Liver (tissue), 9 donors: ENCODE measurements around the gene TNS1. TPM values are rescaled to one million over a fixed set of nuclear protein-coding genes. Genes with fewer than 3 reads are reported as not detected.

Experiments
- DNase-seq: peaks from one replicate; pipeline ENCODE4 v3.0.0-alpha.2; 2017; ENCODE audit warnings: low spot score
- H3K27ac ChIP-seq, 2 donors: one replicate each; pipeline ENCODE4 v1.7.0; 2013; ENCODE audit warnings: inconsistent platforms in 2 of 2, low read length in 2 of 2, control low read depth in 1 of 2, low read depth in 1 of 2, mild to moderate bottlenecking in 1 of 2
- H3K27me3 ChIP-seq, 4 donors: one replicate each; pipeline versions ENCODE4 v1.6.1 to v1.7.0; 2013; ENCODE audit warnings: low read length in 3 of 4, inconsistent platforms in 1 of 4, mild to moderate bottlenecking in 1 of 4, moderate library complexity in 1 of 4; ENCODE audit not compliant: control insufficient read depth in 4 of 4, insufficient read depth in 4 of 4
- H3K36me3 ChIP-seq, 4 donors: one replicate each; pipeline versions ENCODE4 v1.6.1 to v1.7.0; 2013; ENCODE audit warnings: low read length in 3 of 4, mild to moderate bottlenecking in 3 of 4, low read depth in 1 of 4, moderate library complexity in 1 of 4; ENCODE audit not compliant: control insufficient read depth in 4 of 4, insufficient read depth in 3 of 4
- H3K4me1 ChIP-seq, 4 donors: one replicate each; pipeline versions ENCODE4 v1.6.1 to v1.7.0; 2013; ENCODE audit warnings: low read length in 3 of 4, mild to moderate bottlenecking in 3 of 4, moderate library complexity in 1 of 4; ENCODE audit not compliant: control insufficient read depth in 4 of 4, insufficient read depth in 4 of 4
- H3K4me3 ChIP-seq, 3 donors: one replicate each; pipeline versions ENCODE4 v1.6.1 to v1.7.0; 2013; ENCODE audit warnings: low read length in 3 of 3, control low read depth in 1 of 3, low read depth in 1 of 3, mild to moderate bottlenecking in 1 of 3
- H3K9ac ChIP-seq, 2 donors: one replicate each; pipeline ENCODE4 v1.7.0; 2013; ENCODE audit warnings: low read length in 2 of 2, mild to moderate bottlenecking in 2 of 2, moderate library complexity in 2 of 2, control low read depth in 1 of 2, low read depth in 1 of 2
- H3K9me3 ChIP-seq, 4 donors: one replicate each; pipeline versions ENCODE4 v1.6.1 to v1.7.0; 2013; ENCODE audit warnings: low read length in 3 of 4; ENCODE audit not compliant: control insufficient read depth in 4 of 4
- EGR1 ChIP-seq, 2 donors: IDR thresholded peaks; 2 replicates each; pipeline ENCODE4 v1.6.1; 2016 to 2018; ENCODE audit warnings: antibody characterized with exemption in 2 of 2, low read depth in 2 of 2
- FOXA1 ChIP-seq: IDR thresholded peaks from 2 replicates; pipeline ENCODE4 v1.6.1; 2016; ENCODE audit warnings: antibody characterized with exemption
- GABPA ChIP-seq, 2 donors: IDR thresholded peaks in 1 of 2; conservative IDR thresholded peaks in 1 of 2; 2 replicates each; pipeline ENCODE4 v1.6.1; 2016; ENCODE audit warnings: antibody characterized with exemption in 2 of 2, mild to moderate bottlenecking in 1 of 2, moderate library complexity in 1 of 2
- HNF4A ChIP-seq, 2 donors: conservative IDR thresholded peaks; 2 replicates each; pipeline ENCODE4 v1.6.1; 2016; ENCODE audit warnings: antibody characterized with exemption in 2 of 2, mild to moderate bottlenecking in 2 of 2
- JUND ChIP-seq, 2 donors: IDR thresholded peaks; 2 replicates each; pipeline ENCODE4 v1.6.1; 2016; ENCODE audit warnings: antibody characterized with exemption in 2 of 2
- NR2F2 ChIP-seq: IDR thresholded peaks from 2 replicates; pipeline ENCODE4 v1.6.1; 2016; ENCODE audit warnings: antibody characterized with exemption
- RAD21 ChIP-seq, 2 donors: IDR thresholded peaks; 2 replicates each; pipeline ENCODE4 v1.6.1; 2016; ENCODE audit warnings: antibody characterized with exemption in 2 of 2, mild to moderate bottlenecking in 2 of 2
- REST ChIP-seq: IDR thresholded peaks from 2 replicates; pipeline ENCODE4 v1.6.1; 2016; ENCODE audit warnings: antibody characterized with exemption, mild to moderate bottlenecking
- RXRA ChIP-seq, 2 donors: IDR thresholded peaks; 2 replicates each; pipeline ENCODE4 v1.6.1; 2017 to 2018; ENCODE audit warnings: antibody characterized with exemption in 2 of 2, mild to moderate bottlenecking in 1 of 2
- SP1 ChIP-seq: IDR thresholded peaks from 2 replicates; pipeline ENCODE4 v1.6.1; 2018; ENCODE audit warnings: antibody characterized with exemption, mild to moderate bottlenecking
- TAF1 ChIP-seq: conservative IDR thresholded peaks from 2 replicates; pipeline ENCODE4 v1.6.1; 2016; ENCODE audit warnings: antibody characterized with exemption, mild to moderate bottlenecking
- YY1 ChIP-seq: IDR thresholded peaks from 2 replicates; pipeline ENCODE4 v1.6.1; 2016; ENCODE audit warnings: antibody characterized with exemption, mild to moderate bottlenecking
- WGBS: extraction: QIAGEN DNeasy Blood & Tissue Kit; methylation state at CpG from one replicate; pipeline ENCODE4 v1.1.7; 2013; 5-methylcytosine and 5-hydroxymethylcytosine counted together
- polyA plus RNA-seq, 2 donors: library from polyadenylated mRNA; stranded (reverse) in 1 of 2; unstranded in 1 of 2; fragments of 200-250 nt in 1 of 2; fragments of >200 nt in 1 of 2; fragmentation: Nextera tagmentation in 1 of 2; extraction: Ambion mirVana in 1 of 2; gene quantifications; one replicate each; pipeline versions ENCODE4 v1.2.1 to v1.2.3, GENCODE V29; 2013 to 2015
- total RNA-seq, 2 donors: library from RNA; depleted of rRNA; stranded (reverse); fragments of >200 nt; gene quantifications; one replicate each; pipeline ENCODE4 v1.2.3, GENCODE V29; 2014
- TF ChIP-seq, protein P1 (sequence below): IDR thresholded peaks from 2 replicates; pipeline ENCODE4 v1.6.1; 2016; ENCODE audit warnings: antibody characterized with exemption
- donor health status: healthy.
- donor health status: healthy.
- donor health status: healthy.
- donor health status: healthy.
- donor health status: healthy.

Gene TNS1
- total and polyA plus RNA-seq, 4 donors = 16.3 to 128 (median 57.3) TPM

- TF ChIP-seq GABPA (IDR thresholded peaks at IDR 0.05 in 1 of 2, conservative IDR thresholded peaks at IDR 0.05 in 1 of 2) = no peak
- no peak for TF ChIP-seq RAD21 (IDR thresholded peaks at IDR 0.05)
- no peak for TF ChIP-seq SP1
Observed at GRCh38 chr2:218015586-218016521, 13.1 kb upstream of the TNS1 start (continued).

DNA sequence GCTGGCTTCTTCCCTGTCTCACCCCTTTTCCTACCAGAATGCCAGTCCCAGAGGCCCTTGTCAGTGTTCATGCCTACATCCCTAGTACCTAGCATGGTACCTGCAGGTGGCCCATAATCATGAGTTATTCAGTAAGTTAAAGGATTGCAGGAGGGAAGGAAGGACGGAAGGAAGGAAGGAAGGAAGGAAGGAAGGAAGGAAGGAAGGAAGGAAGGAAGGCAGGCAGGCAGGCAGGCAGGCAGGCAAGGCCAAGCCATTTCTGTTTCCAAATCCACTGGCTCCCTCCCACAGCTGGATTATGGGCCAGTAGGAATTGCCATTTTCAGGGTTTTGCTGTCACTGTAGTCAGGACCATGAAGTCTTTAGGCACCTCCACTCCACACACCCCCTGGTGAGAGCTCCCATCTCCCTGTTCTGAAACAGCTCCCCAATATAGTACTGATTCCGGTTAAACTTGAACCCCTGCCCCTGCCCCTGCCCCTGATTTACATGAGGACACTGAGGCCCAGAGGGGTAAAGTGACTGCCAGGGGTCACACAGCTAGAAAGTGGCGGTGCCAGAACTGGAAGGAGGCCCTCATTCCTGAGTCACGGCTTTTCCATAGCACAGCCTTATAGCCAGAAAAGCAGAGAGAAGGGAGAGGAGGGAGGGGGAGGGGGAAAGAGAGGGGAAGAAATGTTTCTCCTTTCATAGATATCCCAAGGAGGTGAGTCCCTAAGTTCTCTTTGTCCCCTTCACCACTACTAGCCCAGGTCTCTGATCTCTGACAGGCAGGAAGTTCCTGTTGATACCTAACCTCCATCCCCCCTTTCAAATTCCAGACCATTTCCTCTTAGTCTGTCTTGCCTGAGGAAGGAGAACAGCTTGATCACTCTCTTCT is 12.2 kb upstream of the TNS1 start:
- Histone ChIP-seq H3K4me3 (no peak overlapping the region), H3K27ac (no peak overlapping the region), H3K9me3 (no peaks in the 10 kb centered on the region), H3K27me3 (peaks cover 0 to 6% (median 3%) of the 10 kb centered on the region in 4 donors), H3K36me3 (no peaks in the 10 kb centered on the region), H3K9ac (no peak overlapping the region), H3K4me1 (peaks cover 4 to 19% (median 10%) of the 10 kb centered on the region in 4 donors)
- DNase-seq = no peak
- no peak for TF ChIP-seq RXRA (IDR thresholded peaks at IDR 0.05)
- TF ChIP-seq GABPA (IDR thresholded peaks at IDR 0.05 in 1 of 2, conservative IDR thresholded peaks at IDR 0.05 in 1 of 2) = no peak
- TF ChIP-seq REST = no peak
- no peak for TF ChIP-seq EGR1 (IDR thresholded peaks at IDR 0.05; ENCODE audit: low read depth in 2 of 2)
- 94% methylated on average over 3 of the region's 4 CpGs for WGBS

DNA sequence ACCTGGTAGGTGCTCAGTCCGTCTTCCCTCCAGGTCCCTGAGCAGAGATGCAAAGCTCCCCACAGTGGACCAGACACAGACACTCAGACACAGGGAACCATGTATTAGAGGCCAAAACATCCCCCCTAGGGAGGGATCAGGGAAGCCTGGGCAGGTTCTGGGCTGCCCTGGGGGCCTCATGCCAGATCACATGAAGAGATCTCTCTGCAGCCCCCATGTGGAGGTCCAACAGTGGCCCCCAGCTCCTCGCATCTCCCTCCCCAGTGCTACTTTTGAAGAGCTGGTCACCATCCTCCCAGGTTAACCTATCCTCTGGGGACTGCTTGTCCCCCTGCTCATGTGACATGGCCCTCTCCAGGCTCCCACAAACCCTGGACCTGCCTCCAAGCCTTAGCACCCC is 10.5 kb upstream of the TNS1 start:
- TF ChIP-seq NR2F2 (no peak), RXRA (IDR thresholded peaks at IDR 0.05) (no peak), JUND (IDR thresholded peaks at IDR 0.05) (no peak), GABPA (IDR thresholded peaks at IDR 0.05 in 1 of 2, conservative IDR thresholded peaks at IDR 0.05 in 1 of 2) (no peak), SP1 (no peak), TAF1 (no peak), HNF4A (conservative IDR thresholded peaks at IDR 0.05) (no peak), FOXA1 (no peak), YY1 (no peak)
- TF ChIP-seq, protein P1, sequence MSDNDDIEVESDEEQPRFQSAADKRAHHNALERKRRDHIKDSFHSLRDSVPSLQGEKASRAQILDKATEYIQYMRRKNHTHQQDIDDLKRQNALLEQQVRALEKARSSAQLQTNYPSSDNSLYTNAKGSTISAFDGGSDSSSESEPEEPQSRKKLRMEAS = no peak
- Histone ChIP-seq H3K9me3 (no peaks in the 10 kb centered on the region), H3K4me3 (no peak overlapping the region), H3K27me3 (peaks cover 3 to 8% (median 5%) of the 10 kb centered on the region in 4 donors), H3K27ac (no peak overlapping the region), H3K9ac (no peak overlapping the region), H3K36me3 (no peaks in the 10 kb centered on the region), H3K4me1 (peaks cover 4 to 19% (median 13%) of the 10 kb centered on the region in 4 donors)
- no peak for DNase-seq
- 96% methylated on average over 2 of the region's 2 CpGs for WGBS
